Mucosa of descending colon (tissue), 3 donors: ENCODE measurements around the gene BIN1. TPM values are rescaled to one million over a fixed set of nuclear protein-coding genes. Genes with fewer than 3 reads are reported as not detected.

Source experiments
- ATAC-seq: fragments of 200-7000 bp; cut with Tn5 transposase; one replicate; pipeline ENCODE4 v1.9.1; 2020; ENCODE audit warnings: mild to moderate bottlenecking, moderate library complexity
- DNase-seq, 3 donors: peaks; one replicate each; pipeline ENCODE4 v3.0.0-alpha.2; 2020
- H3K36me3 ChIP-seq: fragments of 200-600 bp; one replicate; pipeline ENCODE4 v1.8.0; 2021; ENCODE audit warnings: low read depth, mild to moderate bottlenecking
- H3K4me1 ChIP-seq: fragments of 200-600 bp; one replicate; pipeline ENCODE4 v1.8.0; 2021; ENCODE audit warnings: low read depth, mild to moderate bottlenecking
- H3K4me3 ChIP-seq: fragments of 200-600 bp; one replicate; pipeline ENCODE4 v1.8.0; 2021; ENCODE audit warnings: mild to moderate bottlenecking
- H3K9me3 ChIP-seq: fragments of 200-600 bp; one replicate; pipeline ENCODE4 v1.8.0; 2021; ENCODE audit warnings: mild to moderate bottlenecking
- CTCF ChIP-seq: fragments of 200-600 bp; IDR thresholded peaks from one replicate; pipeline ENCODE4 v1.8.0; 2022; ENCODE audit warnings: antibody characterized with exemption, mild to moderate bottlenecking
- intact Hi-C, 2 donors: fragments of 100-400 bp; cut with DNase I in 1 of 2; cut with micrococcal nuclease in 1 of 2; formaldehyde crosslinking; loops; one replicate each; pipeline versions ENCODE4 v1.11.0 to v1.11.1; 2022; cut with DNase I, micrococcal nuclease
- total RNA-seq, 3 donors: library from RNA; stranded (reverse); fragmentation: NEBNext Ultra II Directional in 2 of 3; extraction: Animal tissue kit (Norgen Biotek cat#: 25700) in 2 of 3; gene quantifications; one replicate each; pipeline versions ENCODE4 v1.2.1 to v1.2.4, GENCODE V29; 2021 to 2023
- donor health status: DM: no; HTN: no; CAD: no; lungs with moderate emphysema.
- donor health status: DM: no; HTN: no; CAD: no.
- donor health status: DM: no; HTN: yes; CAD: no.

BIN1 gene
- total RNA-seq, 3 donors from 2014 or later, result 37.6 to 65.7 (median 46.3) TPM

- H3K36me3 ChIP-seq, result no peaks in the 10 kb centered on the region
- intact Hi-C loops, result no loop called here
- H3K4me3 ChIP-seq, result no peak overlapping the region
- TF ChIP-seq CTCF, result no peak
- H3K9me3 ChIP-seq, result peaks cover 5% of the 10 kb centered on the region
- H3K4me1 ChIP-seq, result no peaks in the 10 kb centered on the region
- DNase-seq (no peak), ATAC-seq (peak; percentile 58)
Observed at GRCh38 chr2:127150996-127151395, 44.0 kb upstream of the BIN1 start.

- ATAC-seq, result no peak
- Histone ChIP-seq H3K9me3 (peaks cover 5% of the 10 kb centered on the region), H3K36me3 (no peaks in the 10 kb centered on the region), H3K4me3 (no peak overlapping the region), H3K4me1 (no peaks in the 10 kb centered on the region)
- intact Hi-C loops, result no loop called here
- TF ChIP-seq CTCF, result no peak
- DNase-seq, result no peak
Observed at GRCh38 chr2:127149384-127149783, 42.4 kb upstream of the BIN1 start.

GRCh38 chr2:127146820-127147502, 40.0 kb upstream of the BIN1 start:
- Histone ChIP-seq H3K9me3 (peaks cover 5% of the 10 kb centered on the region), H3K36me3 (no peaks in the 10 kb centered on the region), H3K4me3 (no peak overlapping the region), H3K4me1 (no peaks in the 10 kb centered on the region)
- no peak for DNase-seq
- no peak for TF ChIP-seq CTCF
- intact Hi-C loops, result no loop called here
- no peak for ATAC-seq

- DNase-seq (no peak), ATAC-seq (no peak)
- Histone ChIP-seq H3K4me3 (no peak overlapping the region), H3K9me3 (peaks cover 5% of the 10 kb centered on the region), H3K4me1 (no peaks in the 10 kb centered on the region), H3K36me3 (no peaks in the 10 kb centered on the region)
- intact Hi-C loops, result no loop called here
- TF ChIP-seq CTCF, result no peak
Observed at GRCh38 chr2:127146071-127146725, 39.2 kb upstream of the BIN1 start.

- Histone ChIP-seq H3K4me3 (no peak overlapping the region), H3K36me3 (no peaks in the 10 kb centered on the region), H3K9me3 (no peaks in the 10 kb centered on the region), H3K4me1 (no peaks in the 10 kb centered on the region)
- DNase-seq (no peak), ATAC-seq (no peak)
- TF ChIP-seq CTCF, result no peak
- intact Hi-C loops, result no loop called here
Observed at GRCh38 chr2:127145280-127145895, 38.4 kb upstream of the BIN1 start.
